HL-60 (cell line): ENCODE data around the gene CD80.

Experiments used
- GABPA ChIP-seq: IDR thresholded peaks from 2 replicates; pipeline ENCODE4 v1.6.1; 2012; ENCODE audit warnings: low read depth
- POLR2AphosphoS5 ChIP-seq: IDR thresholded peaks from 2 replicates; pipeline ENCODE4 v1.6.1; 2012; ENCODE audit warnings: low read depth
- SPI1 ChIP-seq: IDR thresholded peaks from 2 replicates; pipeline ENCODE4 v1.6.1; 2012; ENCODE audit warnings: low read depth, mild to moderate bottlenecking, borderline replicate concordance
- TF ChIP-seq, protein P1 (sequence below): IDR thresholded peaks from one replicate; pipeline ENCODE4 v1.5.1; 2011; ENCODE audit warnings: low read length, control low read depth, inconsistent platforms; ENCODE audit not compliant: insufficient read depth
- TF ChIP-seq, protein P2 (sequence below): IDR thresholded peaks from 2 replicates; pipeline ENCODE4 v1.6.1; 2012; ENCODE audit warnings: low read depth; ENCODE audit not compliant: insufficient replicate concordance

DNA sequence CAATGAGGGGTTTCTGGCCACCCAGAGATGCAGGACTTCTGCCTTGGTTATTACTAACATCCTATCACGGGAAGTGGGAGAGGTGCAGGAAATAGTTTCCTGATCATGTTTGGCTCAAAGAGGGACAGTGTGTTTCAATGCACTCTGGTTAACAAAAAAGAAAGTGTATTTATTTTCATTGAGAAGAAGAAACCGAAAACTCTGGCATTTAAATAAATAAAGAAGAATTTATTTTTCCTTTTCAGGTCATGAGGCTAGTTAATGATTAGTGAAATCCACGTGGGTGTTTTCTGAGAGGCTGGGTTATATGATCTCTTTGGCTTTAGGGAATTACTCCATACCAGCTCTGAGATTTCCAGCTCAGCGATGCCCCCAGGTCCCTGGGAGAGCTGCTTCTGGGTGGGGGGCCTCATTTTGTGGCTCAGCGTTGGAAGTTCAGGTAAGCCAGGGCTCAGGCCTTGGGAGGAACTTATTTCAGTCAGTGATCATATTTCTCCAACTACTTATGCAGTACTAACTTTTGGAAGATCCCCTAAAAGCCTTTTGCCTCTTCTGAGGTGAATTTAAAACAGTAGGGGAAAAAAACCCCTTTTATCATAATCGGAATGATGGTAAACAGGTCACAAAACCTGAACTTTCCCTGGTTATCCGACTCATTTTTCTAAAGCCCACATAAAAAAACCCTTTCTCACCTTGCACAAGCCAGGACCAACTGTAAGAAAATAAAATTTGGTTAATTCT is 38.3 kb upstream of the CD80 start, which contains the start of gene PLA1A:
- no peak for TF ChIP-seq GABPA
- TF ChIP-seq, protein P1, sequence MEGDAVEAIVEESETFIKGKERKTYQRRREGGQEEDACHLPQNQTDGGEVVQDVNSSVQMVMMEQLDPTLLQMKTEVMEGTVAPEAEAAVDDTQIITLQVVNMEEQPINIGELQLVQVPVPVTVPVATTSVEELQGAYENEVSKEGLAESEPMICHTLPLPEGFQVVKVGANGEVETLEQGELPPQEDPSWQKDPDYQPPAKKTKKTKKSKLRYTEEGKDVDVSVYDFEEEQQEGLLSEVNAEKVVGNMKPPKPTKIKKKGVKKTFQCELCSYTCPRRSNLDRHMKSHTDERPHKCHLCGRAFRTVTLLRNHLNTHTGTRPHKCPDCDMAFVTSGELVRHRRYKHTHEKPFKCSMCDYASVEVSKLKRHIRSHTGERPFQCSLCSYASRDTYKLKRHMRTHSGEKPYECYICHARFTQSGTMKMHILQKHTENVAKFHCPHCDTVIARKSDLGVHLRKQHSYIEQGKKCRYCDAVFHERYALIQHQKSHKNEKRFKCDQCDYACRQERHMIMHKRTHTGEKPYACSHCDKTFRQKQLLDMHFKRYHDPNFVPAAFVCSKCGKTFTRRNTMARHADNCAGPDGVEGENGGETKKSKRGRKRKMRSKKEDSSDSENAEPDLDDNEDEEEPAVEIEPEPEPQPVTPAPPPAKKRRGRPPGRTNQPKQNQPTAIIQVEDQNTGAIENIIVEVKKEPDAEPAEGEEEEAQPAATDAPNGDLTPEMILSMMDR: no peak
- no peak for TF ChIP-seq POLR2AphosphoS5
- no peak for TF ChIP-seq SPI1
- TF ChIP-seq, protein P2, sequence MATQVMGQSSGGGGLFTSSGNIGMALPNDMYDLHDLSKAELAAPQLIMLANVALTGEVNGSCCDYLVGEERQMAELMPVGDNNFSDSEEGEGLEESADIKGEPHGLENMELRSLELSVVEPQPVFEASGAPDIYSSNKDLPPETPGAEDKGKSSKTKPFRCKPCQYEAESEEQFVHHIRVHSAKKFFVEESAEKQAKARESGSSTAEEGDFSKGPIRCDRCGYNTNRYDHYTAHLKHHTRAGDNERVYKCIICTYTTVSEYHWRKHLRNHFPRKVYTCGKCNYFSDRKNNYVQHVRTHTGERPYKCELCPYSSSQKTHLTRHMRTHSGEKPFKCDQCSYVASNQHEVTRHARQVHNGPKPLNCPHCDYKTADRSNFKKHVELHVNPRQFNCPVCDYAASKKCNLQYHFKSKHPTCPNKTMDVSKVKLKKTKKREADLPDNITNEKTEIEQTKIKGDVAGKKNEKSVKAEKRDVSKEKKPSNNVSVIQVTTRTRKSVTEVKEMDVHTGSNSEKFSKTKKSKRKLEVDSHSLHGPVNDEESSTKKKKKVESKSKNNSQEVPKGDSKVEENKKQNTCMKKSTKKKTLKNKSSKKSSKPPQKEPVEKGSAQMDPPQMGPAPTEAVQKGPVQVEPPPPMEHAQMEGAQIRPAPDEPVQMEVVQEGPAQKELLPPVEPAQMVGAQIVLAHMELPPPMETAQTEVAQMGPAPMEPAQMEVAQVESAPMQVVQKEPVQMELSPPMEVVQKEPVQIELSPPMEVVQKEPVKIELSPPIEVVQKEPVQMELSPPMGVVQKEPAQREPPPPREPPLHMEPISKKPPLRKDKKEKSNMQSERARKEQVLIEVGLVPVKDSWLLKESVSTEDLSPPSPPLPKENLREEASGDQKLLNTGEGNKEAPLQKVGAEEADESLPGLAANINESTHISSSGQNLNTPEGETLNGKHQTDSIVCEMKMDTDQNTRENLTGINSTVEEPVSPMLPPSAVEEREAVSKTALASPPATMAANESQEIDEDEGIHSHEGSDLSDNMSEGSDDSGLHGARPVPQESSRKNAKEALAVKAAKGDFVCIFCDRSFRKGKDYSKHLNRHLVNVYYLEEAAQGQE: no peak
